ENCODE data around the gene PAK1IP1. TPM values are rescaled to one million over a fixed set of nuclear protein-coding genes. Genes with fewer than 3 reads are reported as not detected.

Gene PAK1IP1
- total and polyA plus RNA-seq, 7 donors = 6.6 to 14.6 (median 10.8) TPM

DNA sequence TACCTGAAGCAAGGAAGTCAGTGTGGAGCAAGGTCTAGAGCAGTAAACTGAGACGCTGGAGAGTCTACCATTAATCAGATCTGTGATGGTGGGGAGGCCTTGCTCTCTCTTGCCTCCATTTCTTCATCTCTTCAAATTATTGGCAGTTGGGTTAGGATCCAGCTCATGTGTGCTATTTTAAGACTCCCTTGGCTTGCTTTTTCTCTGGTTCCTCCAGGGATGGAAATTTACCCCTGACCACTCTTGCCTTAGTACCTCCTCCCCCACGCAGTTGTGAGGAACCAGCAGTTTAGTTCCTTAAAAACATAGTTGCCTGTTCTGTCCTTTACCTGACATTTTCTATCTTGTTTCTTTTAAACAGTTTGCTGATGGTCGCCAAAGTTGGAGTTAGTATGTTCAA is 35.5 kb downstream of the PAK1IP1 start:
- peaks cover 0 to 18% (median 7%) of the 10 kb centered on the region in 4 donors for H3K4me1 ChIP-seq
- H3K27ac ChIP-seq = no peak overlapping the region
- no peak overlapping the region for H3K4me3 ChIP-seq
- peaks cover 0 to 68% (median 22%) of the 10 kb centered on the region in 4 donors for H3K36me3 ChIP-seq
- no peaks in the 10 kb centered on the region for H3K9me3 ChIP-seq
- WGBS, 2 donors = 83 to 88% methylated on average over 3 of the region's 3 CpGs
- DNase-seq = no peak
- H3K27me3 ChIP-seq = no peaks in the 10 kb centered on the region
- TF ChIP-seq POLR2A (IDR thresholded peaks at IDR 0.05) (no peak), EP300 (IDR thresholded peaks at IDR 0.05) (no peak), POLR2AphosphoS5 (IDR thresholded peaks at IDR 0.05) (no peak)
- TF ChIP-seq, protein P1, sequence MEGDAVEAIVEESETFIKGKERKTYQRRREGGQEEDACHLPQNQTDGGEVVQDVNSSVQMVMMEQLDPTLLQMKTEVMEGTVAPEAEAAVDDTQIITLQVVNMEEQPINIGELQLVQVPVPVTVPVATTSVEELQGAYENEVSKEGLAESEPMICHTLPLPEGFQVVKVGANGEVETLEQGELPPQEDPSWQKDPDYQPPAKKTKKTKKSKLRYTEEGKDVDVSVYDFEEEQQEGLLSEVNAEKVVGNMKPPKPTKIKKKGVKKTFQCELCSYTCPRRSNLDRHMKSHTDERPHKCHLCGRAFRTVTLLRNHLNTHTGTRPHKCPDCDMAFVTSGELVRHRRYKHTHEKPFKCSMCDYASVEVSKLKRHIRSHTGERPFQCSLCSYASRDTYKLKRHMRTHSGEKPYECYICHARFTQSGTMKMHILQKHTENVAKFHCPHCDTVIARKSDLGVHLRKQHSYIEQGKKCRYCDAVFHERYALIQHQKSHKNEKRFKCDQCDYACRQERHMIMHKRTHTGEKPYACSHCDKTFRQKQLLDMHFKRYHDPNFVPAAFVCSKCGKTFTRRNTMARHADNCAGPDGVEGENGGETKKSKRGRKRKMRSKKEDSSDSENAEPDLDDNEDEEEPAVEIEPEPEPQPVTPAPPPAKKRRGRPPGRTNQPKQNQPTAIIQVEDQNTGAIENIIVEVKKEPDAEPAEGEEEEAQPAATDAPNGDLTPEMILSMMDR (IDR thresholded peaks at IDR 0.05) = no peak
- intact Hi-C loops (cut with DNase I) = no loop called here

DNA sequence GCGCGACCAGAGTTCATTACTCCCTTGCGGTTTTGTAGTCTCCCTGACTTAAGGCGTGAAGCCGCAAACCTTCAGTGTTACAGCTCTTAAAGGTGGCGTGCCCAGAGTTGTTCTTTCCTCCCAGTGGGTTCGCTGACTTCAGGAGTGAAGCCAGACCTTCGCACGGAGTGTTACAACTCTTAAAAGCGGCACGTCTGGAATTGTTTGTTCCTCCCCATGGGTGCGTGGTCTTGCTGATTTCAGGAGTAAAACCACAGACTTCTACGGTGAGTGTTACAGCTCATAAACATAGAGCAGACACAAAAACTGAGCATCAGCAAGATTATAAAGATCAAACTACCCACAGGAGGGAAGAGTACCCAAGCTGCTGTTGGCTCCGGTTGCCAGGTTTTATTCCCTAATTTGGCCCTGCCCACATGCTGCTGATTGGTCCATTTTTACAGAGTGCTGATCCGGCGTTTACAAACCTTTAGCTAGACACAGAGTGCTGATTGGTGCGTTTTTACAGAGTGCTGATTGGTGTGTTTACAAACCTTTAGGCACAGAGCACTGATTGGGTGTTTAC is 38.5 kb downstream of the PAK1IP1 start:
- TF ChIP-seq, protein P1 (IDR thresholded peaks at IDR 0.05) = no peak
- TF ChIP-seq POLR2AphosphoS5 (IDR thresholded peaks at IDR 0.05) (no peak), POLR2A (IDR thresholded peaks at IDR 0.05) (no peak), EP300 (IDR thresholded peaks at IDR 0.05) (no peak)
- H3K27me3 ChIP-seq = no peaks in the 10 kb centered on the region
- H3K4me1 ChIP-seq = peaks cover 0 to 17% (median 0%) of the 10 kb centered on the region in 4 donors
- WGBS, 2 donors = 88 to 94% methylated on average over 17 of the region's 17 CpGs
- intact Hi-C loops (cut with DNase I) = no loop called here
- H3K36me3 ChIP-seq = peaks cover 0 to 43% (median 14%) of the 10 kb centered on the region in 4 donors
- H3K9me3 ChIP-seq = no peaks in the 10 kb centered on the region
- peak overlapping the region in 3 of 4 donors; percentile 44 to 61 (median 49) for H3K27ac ChIP-seq
- peak; percentile 54 for DNase-seq
- peak overlapping the region in 1 of 4 donors; percentile 6 for H3K4me3 ChIP-seq

DNA sequence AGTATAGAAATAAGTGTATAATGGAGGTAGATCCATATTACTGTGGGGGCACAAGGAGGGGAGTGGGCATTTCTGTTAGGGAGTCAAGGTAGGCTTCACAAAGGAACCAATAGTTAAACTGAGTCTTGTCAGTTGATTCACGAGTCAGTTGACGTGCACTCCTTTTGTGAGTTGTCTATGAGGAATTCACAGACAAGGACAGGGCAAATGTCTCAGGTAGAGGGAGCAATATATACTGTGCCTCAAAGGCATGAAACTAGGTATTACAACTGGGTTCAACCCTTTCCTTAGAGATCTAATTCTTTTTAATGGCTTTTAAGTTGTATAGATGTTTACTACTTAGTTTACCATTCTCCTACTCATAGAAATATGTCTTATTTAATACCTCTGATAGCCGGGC is 39.1 kb downstream of the PAK1IP1 start:
- DNase-seq = no peak
- WGBS, 2 donors = 97% methylated on average over 3 of the region's 3 CpGs
- Histone ChIP-seq H3K9me3 (no peaks in the 10 kb centered on the region), H3K36me3 (peaks cover 0 to 37% (median 14%) of the 10 kb centered on the region in 4 donors), H3K27ac (peak overlapping the region in 2 of 4 donors; percentile 44 to 61), H3K4me3 (no peak overlapping the region), H3K27me3 (no peaks in the 10 kb centered on the region), H3K4me1 (peaks cover 0 to 17% (median 0%) of the 10 kb centered on the region in 4 donors)
- intact Hi-C loops (cut with DNase I) = no loop called here
- no peak for TF ChIP-seq POLR2A (IDR thresholded peaks at IDR 0.05)
- no peak for TF ChIP-seq POLR2AphosphoS5 (IDR thresholded peaks at IDR 0.05)
- TF ChIP-seq EP300 (IDR thresholded peaks at IDR 0.05) = no peak
- TF ChIP-seq, protein P1 (IDR thresholded peaks at IDR 0.05) = no peak

DNA sequence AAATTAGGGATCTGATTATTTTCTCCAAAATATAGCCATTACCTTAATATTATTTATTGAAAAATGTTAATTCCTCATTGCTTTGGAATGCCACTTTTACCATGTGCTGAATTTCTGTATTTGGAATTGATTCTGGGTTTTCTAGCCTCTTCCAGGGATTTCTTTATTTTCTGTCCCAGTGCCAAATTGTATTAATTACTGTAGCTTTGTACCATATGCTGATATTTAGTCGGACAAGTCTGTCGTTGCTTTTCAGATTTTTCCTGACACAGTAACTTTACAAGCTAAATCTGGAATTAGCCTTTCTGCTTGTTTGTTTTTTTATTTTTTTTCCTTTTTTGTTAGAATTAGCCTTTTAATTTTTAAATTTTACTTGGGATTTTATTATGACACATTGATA is 42.0 kb downstream of the PAK1IP1 start:
- no peak for DNase-seq
- peaks cover 0 to 9% (median 2%) of the 10 kb centered on the region in 4 donors for H3K36me3 ChIP-seq
- TF ChIP-seq POLR2A (IDR thresholded peaks at IDR 0.05) (no peak), EP300 (IDR thresholded peaks at IDR 0.05) (no peak), POLR2AphosphoS5 (IDR thresholded peaks at IDR 0.05) (no peak)
- TF ChIP-seq, protein P1 (IDR thresholded peaks at IDR 0.05) = no peak
- no peaks in the 10 kb centered on the region for H3K9me3 ChIP-seq
- no peak overlapping the region for H3K4me3 ChIP-seq
- peaks cover 0 to 9% (median 0%) of the 10 kb centered on the region in 4 donors for H3K4me1 ChIP-seq
- intact Hi-C loops (cut with DNase I) = no loop called here
- 88 to 92% methylated on average over 2 of the region's 2 CpGs for WGBS, 2 donors
- no peaks in the 10 kb centered on the region for H3K27me3 ChIP-seq
- no peak overlapping the region for H3K27ac ChIP-seq
